HepG2 (cell line): Measurements from ENCODE around the gene SGF29. TPM values are rescaled to one million over a fixed set of nuclear protein-coding genes. Genes with fewer than 3 reads are reported as not detected.

Experiments used
- EHMT2 ChIP-seq: fragments of 200-600 bp; sonication (generic); IDR thresholded peaks from 2 replicates; pipeline ENCODE4 v1.7.0; 2017; ENCODE audit warnings: antibody characterized with exemption, low read depth, low read length, borderline replicate concordance
- FOXO1 ChIP-seq: sonication (generic); formaldehyde crosslinking; IDR thresholded peaks from 2 replicates; pipeline ENCODE4 v1.4.0; 2020; ENCODE audit warnings: missing genetic modification reagents
- GTF3A ChIP-seq: sonication (generic); formaldehyde crosslinking; conservative IDR thresholded peaks from 2 replicates; pipeline ENCODE4 v1.4.0; 2020; ENCODE audit warnings: mild to moderate bottlenecking, missing genetic modification reagents
- HOXA9 ChIP-seq: sonication (generic); formaldehyde crosslinking; IDR thresholded peaks from 2 replicates; pipeline ENCODE4 v1.8.1; 2022; ENCODE audit warnings: missing genetic modification reagents, mild to moderate bottlenecking, moderate library complexity, borderline replicate concordance
- KAT2B ChIP-seq: fragments of 150-350 bp; IDR thresholded peaks from 2 replicates; pipeline ENCODE4 v1.6.1; 2014; ENCODE audit warnings: low read depth, low read length, borderline replicate concordance
- KAT8 ChIP-seq: IDR thresholded peaks from 2 replicates; pipeline ENCODE4 v1.6.1; 2016; ENCODE audit warnings: missing genetic modification reagents, missing compliant biosample characterization
- KDM5B ChIP-seq: sonication (generic); formaldehyde crosslinking; IDR thresholded peaks from 2 replicates; pipeline ENCODE4 v1.4.0; 2020; ENCODE audit warnings: missing genetic modification reagents, mild to moderate bottlenecking, borderline replicate concordance
- KMT2B ChIP-seq: IDR thresholded peaks from 2 replicates; pipeline ENCODE4 v1.6.1; 2016; ENCODE audit warnings: missing genetic modification reagents, missing compliant biosample characterization
- MAF1 ChIP-seq: sonication (generic); formaldehyde crosslinking; IDR thresholded peaks from 2 replicates; pipeline ENCODE4 v1.5.0; 2020; ENCODE audit warnings: missing genetic modification reagents, borderline replicate concordance
- MBNL3 ChIP-seq: fragments of 250-450 bp; sonication (Bioruptor Pico); conservative IDR thresholded peaks from 2 replicates; pipeline ENCODE4 v1.8.0; 2022; ENCODE audit warnings: mild to moderate bottlenecking, inconsistent platforms
- MYNN ChIP-seq: sonication (generic); formaldehyde crosslinking; IDR thresholded peaks from 2 replicates; pipeline ENCODE4 v1.4.0; 2020; ENCODE audit warnings: mild to moderate bottlenecking, low read depth, missing genetic modification reagents
- PRPF4 ChIP-seq: fragments of 200-400 bp; formaldehyde crosslinking; IDR thresholded peaks from 2 replicates; pipeline ENCODE4 v1.6.1; 2016; ENCODE audit warnings: low read length, low read depth; ENCODE audit not compliant: poor library complexity, severe bottlenecking
- SMAD3 ChIP-seq: sonication (generic); formaldehyde crosslinking; IDR thresholded peaks from 2 replicates; pipeline ENCODE4 v1.4.0; 2020; ENCODE audit warnings: missing genetic modification reagents
- SNAPC2 ChIP-seq: sonication (generic); formaldehyde crosslinking; IDR thresholded peaks from 2 replicates; pipeline ENCODE4 v1.8.1; 2022; ENCODE audit warnings: mild to moderate bottlenecking, missing genetic modification reagents
- SPEN ChIP-seq: sonication (generic); formaldehyde crosslinking; IDR thresholded peaks from 2 replicates; pipeline ENCODE4 v1.5.1; 2020; ENCODE audit warnings: low read depth, mild to moderate bottlenecking, missing genetic modification reagents
- TOPORS ChIP-seq: sonication (generic); formaldehyde crosslinking; IDR thresholded peaks from 2 replicates; pipeline ENCODE4 v1.8.0; 2023; ENCODE audit warnings: mild to moderate bottlenecking, missing genetic modification reagents
- ZFP62 ChIP-seq: sonication (generic); formaldehyde crosslinking; IDR thresholded peaks from 2 replicates; pipeline ENCODE4 v1.4.0; 2020; ENCODE audit warnings: missing genetic modification reagents
- ZMYM4 ChIP-seq: sonication (generic); formaldehyde crosslinking; IDR thresholded peaks from 2 replicates; pipeline ENCODE4 v1.8.1; 2023; ENCODE audit warnings: mild to moderate bottlenecking, missing genetic modification reagents
- ZNF639 ChIP-seq: conservative IDR thresholded peaks from 2 replicates; pipeline ENCODE4 v1.6.1; 2018; ENCODE audit warnings: missing genetic modification reagents
- polyA plus RNA-seq, 8 experiments: library from polyadenylated mRNA; depleted of rRNA in 3 of 8; stranded (reverse) in 7 of 8; unstranded in 1 of 8; fragments of >200 nt; fragmentation: Illumina TruSeq in 4 of 8; extraction: Trizol in 4 of 8; gene quantifications; 2 replicates each; pipeline versions ENCODE4 v1.2.1 to v1.2.3, GENCODE V29; 2011 to 2016; ENCODE audit warnings: low read depth in 4 of 8, missing spikeins in 1 of 8, mixed read lengths in 1 of 8; ENCODE audit not compliant: insufficient read depth in 1 of 8
- total RNA-seq, 5 experiments: library from RNA; depleted of rRNA; stranded (reverse); fragments of >200 nt; fragmentation: Illumina TruSeq; extraction: Trizol; gene quantifications; 2 replicates each; pipeline ENCODE4 v1.2.3, GENCODE V29; 2016; ENCODE audit warnings: low read depth in 1 of 5
- TF ChIP-seq, protein P1 (sequence below): sonication (generic); formaldehyde crosslinking; conservative IDR thresholded peaks from 2 replicates; pipeline ENCODE4 v1.4.0; 2020; ENCODE audit warnings: missing genetic modification reagents
- TF ChIP-seq, protein P2 (sequence below): sonication (generic); formaldehyde crosslinking; IDR thresholded peaks from 2 replicates; pipeline ENCODE4 v1.8.0; 2022; ENCODE audit warnings: missing genetic modification reagents, mild to moderate bottlenecking, inconsistent platforms, borderline replicate concordance

The SGF29 gene
- total and polyA plus RNA-seq, 2 of the 13 experiments (the other 11 are each of a cell fraction or from before 2014, with no cell fraction given): 5.0 to 29.4 TPM

DNA sequence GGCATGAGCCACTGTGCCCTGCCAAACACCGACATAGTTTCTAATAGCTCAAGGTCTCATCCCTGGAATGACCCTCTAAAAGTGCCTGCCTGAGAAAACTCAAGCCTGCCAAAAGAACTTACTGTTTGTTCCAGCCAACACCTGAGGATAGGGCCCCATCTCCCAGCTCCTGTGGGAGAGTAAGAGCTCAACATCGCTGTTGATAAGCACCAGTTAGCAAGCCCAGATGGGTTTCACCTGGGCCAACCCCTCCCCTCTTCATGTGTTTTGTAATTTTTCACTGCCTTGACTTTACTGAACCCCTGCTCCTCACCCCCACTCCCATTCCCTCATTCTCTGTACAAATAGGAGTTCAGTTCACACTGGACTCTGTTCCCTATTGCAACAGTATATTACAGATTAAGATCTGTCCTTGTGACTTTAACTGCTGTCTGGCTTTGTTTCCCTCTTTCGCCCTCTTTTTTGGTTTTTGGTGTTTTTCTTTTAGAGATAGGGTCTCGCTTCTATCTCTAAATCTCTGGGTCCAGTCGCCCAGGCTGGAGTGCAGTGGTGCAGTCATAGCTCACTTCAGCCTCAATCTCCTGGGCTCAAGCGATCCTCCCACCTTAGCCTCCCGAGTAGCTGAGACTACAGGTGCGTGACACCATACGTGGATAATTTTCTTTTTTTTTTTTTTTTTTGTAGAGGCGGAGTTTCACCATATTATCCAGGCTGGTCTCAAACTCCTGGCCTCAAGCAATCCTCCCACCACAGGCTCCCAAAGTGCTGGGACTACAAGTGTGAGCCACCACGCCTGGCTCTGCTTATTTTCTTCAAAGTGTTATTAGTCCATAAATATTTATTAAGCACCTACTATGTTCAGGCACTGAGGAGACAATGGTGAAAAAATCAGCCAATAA is 27.3 kb upstream of the SGF29 start (continued):
- peak; percentile 91 for TF ChIP-seq ZMYM4 (CRISPR knock-in tag)
- peak; percentile 56; the same call in 1 of the 2 replicates for TF ChIP-seq KMT2B (CRISPR knock-in tag)
- TF ChIP-seq EHMT2: peak; percentile 79; the same call in 1 of the 2 replicates
- TF ChIP-seq MYNN (CRISPR knock-in tag): no peak
- TF ChIP-seq ZFP62 (CRISPR knock-in tag): no peak
- TF ChIP-seq SMAD3 (CRISPR knock-in tag): peak; percentile 85; the same call in 1 of the 2 replicates
- TF ChIP-seq MBNL3 (CRISPR knock-in tag): no peak
- no peak for TF ChIP-seq GTF3A (CRISPR knock-in tag)
- 0 out of 2 replicates have a peak, but pooled peaks have one; percentile 46 for TF ChIP-seq TOPORS
- TF ChIP-seq HOXA9: no peak
- TF ChIP-seq ZNF639: peak; percentile 40; the same call in 1 of the 2 replicates
- TF ChIP-seq KDM5B: 0 out of 2 replicates have a peak, but pooled peaks have one; percentile 15
- TF ChIP-seq PRPF4: peak; percentile 31
- TF ChIP-seq, protein P1, sequence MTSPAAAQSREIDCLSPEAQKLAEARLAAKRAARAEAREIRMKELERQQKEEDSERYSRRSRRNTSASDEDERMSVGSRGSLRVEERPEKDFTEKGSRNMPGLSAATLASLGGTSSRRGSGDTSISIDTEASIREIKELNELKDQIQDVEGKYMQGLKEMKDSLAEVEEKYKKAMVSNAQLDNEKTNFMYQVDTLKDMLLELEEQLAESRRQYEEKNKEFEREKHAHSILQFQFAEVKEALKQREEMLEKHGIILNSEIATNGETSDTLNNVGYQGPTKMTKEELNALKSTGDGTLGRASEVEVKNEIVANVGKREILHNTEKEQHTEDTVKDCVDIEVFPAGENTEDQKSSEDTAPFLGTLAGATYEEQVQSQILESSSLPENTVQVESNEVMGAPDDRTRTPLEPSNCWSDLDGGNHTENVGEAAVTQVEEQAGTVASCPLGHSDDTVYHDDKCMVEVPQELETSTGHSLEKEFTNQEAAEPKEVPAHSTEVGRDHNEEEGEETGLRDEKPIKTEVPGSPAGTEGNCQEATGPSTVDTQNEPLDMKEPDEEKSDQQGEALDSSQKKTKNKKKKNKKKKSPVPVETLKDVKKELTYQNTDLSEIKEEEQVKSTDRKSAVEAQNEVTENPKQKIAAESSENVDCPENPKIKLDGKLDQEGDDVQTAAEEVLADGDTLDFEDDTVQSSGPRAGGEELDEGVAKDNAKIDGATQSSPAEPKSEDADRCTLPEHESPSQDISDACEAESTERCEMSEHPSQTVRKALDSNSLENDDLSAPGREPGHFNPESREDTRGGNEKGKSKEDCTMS (CRISPR knock-in tag): no peak
- TF ChIP-seq SPEN (CRISPR knock-in tag): peak; percentile 89
- TF ChIP-seq, protein P2, sequence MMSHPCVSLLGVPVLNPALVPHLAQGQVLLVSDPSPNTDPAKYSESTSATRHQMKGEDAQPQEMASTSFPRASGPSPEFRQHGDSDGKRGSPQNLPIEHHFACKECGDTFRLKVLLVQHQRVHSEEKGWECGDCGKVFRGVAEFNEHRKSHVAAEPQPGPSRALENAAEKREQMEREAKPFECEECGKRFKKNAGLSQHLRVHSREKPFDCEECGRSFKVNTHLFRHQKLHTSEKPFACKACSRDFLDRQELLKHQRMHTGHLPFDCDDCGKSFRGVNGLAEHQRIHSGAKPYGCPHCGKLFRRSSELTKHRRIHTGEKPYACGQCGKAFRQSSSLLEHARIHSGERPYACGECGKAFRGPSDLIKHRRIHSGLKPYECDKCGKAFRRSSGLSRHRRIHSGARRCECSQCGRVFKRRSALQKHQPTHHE (CRISPR knock-in tag): 0 out of 2 replicates have a peak, but pooled peaks have one; percentile 22
- peak; percentile 94 for TF ChIP-seq FOXO1 (CRISPR knock-in tag)
- TF ChIP-seq KAT8 (CRISPR knock-in tag): peak; percentile 85
- TF ChIP-seq MAF1 (CRISPR knock-in tag): peak; percentile 24; the same call in 1 of the 2 replicates
- peak; percentile 93; the same call in 1 of the 2 replicates for TF ChIP-seq SNAPC2 (CRISPR knock-in tag)
- TF ChIP-seq KAT2B: no peak
